B cell (primary cell): ENCODE measurements around the gene AZU1.

Source experiments
- CTCF ChIP-seq: fragments of 200-600 bp; IDR thresholded peaks from one replicate; pipeline ENCODE4 v1.8.0; 2022; ENCODE audit warnings: antibody characterized with exemption, mild to moderate bottlenecking
- EZH2 ChIP-seq: IDR thresholded peaks from 2 replicates; pipeline ENCODE4 v1.6.1; 2012; ENCODE audit warnings: borderline replicate concordance, low read depth, mild to moderate bottlenecking, moderate library complexity, low read length; ENCODE audit not compliant: insufficient read depth, poor library complexity, severe bottlenecking

DNA sequence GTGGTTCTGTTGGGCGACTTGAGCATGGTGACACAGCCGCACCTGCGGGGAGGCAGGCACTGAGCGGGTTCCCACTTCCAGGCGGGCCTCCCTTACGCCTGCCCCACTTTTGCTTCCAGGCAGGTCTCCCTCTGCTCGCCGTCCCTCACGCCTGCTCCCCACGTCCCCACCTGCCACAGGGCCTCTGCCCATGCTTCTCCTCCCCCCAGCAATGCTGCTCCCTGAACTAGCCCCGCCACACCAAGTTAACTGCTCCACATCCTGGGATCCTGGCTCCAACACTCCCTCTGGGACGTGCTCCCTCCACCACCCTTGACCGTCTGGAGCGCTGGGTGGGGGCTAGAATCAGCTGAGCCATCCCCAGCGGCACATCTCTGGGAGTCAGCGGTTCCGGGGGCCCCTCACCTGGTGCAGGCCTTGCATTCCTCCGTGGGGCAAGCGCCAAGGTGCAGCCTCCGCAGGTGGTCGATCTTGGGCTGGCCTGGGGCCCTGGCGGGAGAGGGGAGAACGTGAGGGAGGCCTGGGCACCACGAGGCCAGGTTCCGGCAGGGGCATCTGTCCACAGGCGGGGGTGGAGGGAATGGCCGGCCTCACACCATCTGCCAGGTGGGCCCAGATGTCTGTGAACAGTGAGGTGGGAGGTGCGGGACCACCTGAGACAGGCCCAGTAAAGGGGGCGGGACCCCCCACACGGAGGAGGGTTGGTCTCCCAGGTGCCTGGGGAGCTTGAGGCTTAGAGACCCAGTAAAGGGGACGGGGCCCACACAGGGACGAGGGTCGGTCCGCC, 41.0 kb downstream of the AZU1 start:
- TF ChIP-seq CTCF (no peak), EZH2 (no peak)
